Measurements from ENCODE around the gene MACROD1.
A peak's percentile ranks its signal among the peaks of the same experiment; 100 is the strongest.
"Not testable (repeated sequence)": the region's sequence is repeated elsewhere in the genome, so short reads cannot be mapped to it uniquely, and the experiment has no call there.

The MACROD1 gene

GRCh38 chr11:63986932-63987513 is 178.9 kb downstream of the MACROD1 start:
- no peak for DNase-seq

- DNase-seq: peak; percentile 96
Observed at GRCh38 chr11:63986156-63986931, 179.6 kb downstream of the MACROD1 start, which contains the start of gene OTUB1. OTUB1 (plus strand) TSS chr11:63986438; CDS start chr11:63986457, 19 bp downstream.

GRCh38 chr11:63985812-63986155 is 180.1 kb downstream of the MACROD1 start:
- DNase-seq: peak; percentile 81

- no peak for DNase-seq
Observed at GRCh38 chr11:63979426-63979825, 186.5 kb downstream of the MACROD1 start.

GRCh38 chr11:63978551-63979239 is 187.2 kb downstream of the MACROD1 start:
- DNase-seq: no peak

- peak; percentile 100 for DNase-seq
Observed at GRCh38 chr11:63974259-63975143, 191.4 kb downstream of the MACROD1 start, which contains the start of gene COX8A. COX8A (plus strand) TSS chr11:63974620; CDS start chr11:63974681, 61 bp downstream.

- DNase-seq: not testable (repeated sequence)
Observed at GRCh38 chr11:63973912-63974258, 192.0 kb downstream of the MACROD1 start.

- DNase-seq: peak; percentile 58
Observed at GRCh38 chr11:63970902-63971301, 195.0 kb downstream of the MACROD1 start.

- DNase-seq: peak; percentile 30
Observed at GRCh38 chr11:63969461-63969860, 196.5 kb downstream of the MACROD1 start.

GRCh38 chr11:63966444-63966843 is 199.5 kb downstream of the MACROD1 start:
- no peak for DNase-seq

- not testable (repeated sequence) for DNase-seq
Observed at GRCh38 chr11:63963895-63964294, 202.0 kb downstream of the MACROD1 start.

- DNase-seq: peak; percentile 52
Observed at GRCh38 chr11:63961608-63962412, 204.1 kb downstream of the MACROD1 start.

GRCh38 chr11:63958008-63958407 is 207.9 kb downstream of the MACROD1 start:
- DNase-seq: peak; percentile 68

- DNase-seq: no peak
Observed at GRCh38 chr11:63952570-63952969, 213.3 kb downstream of the MACROD1 start.

- DNase-seq: peak; percentile 91
Observed at GRCh38 chr11:63951779-63952536, 214.0 kb downstream of the MACROD1 start.

All from hematopoietic multipotent progenitor cell treated with erythropoietin and hydrocortisone succinate and interleukin-3 and kit ligand, for 4 days (in vitro differentiated cells).